Thoracic aorta (tissue), 2 donors: ENCODE measurements around the gene TOGARAM1. TPM values are rescaled to one million over a fixed set of nuclear protein-coding genes. Genes with fewer than 3 reads are reported as not detected.

ENCODE experiments used
- ATAC-seq: fragments of 150-250 bp; one replicate; pipeline ENCODE4 v1.8.0; 2017; ENCODE audit warnings: low read depth; ENCODE audit not compliant: insufficient number of reproducible peaks, low FRiP score
- DNase-seq: peaks from one replicate; pipeline ENCODE4 v3.0.0-alpha.2; 2020; ENCODE audit warnings: low spot score
- H3K27ac ChIP-seq, 2 donors: fragments of 200-600 bp; sonication (generic); 1 replicate in 1 of 2; 2 replicates in 1 of 2; pipeline ENCODE4 v1.5.1; 2016; ENCODE audit warnings: mild to moderate bottlenecking in 2 of 2, moderate library complexity in 2 of 2
- H3K27me3 ChIP-seq: fragments of 200-600 bp; sonication (generic); replicated peaks from 2 replicates; pipeline ENCODE4 v1.6.0; 2016; ENCODE audit warnings: mild to moderate bottlenecking; ENCODE audit not compliant: insufficient read depth
- H3K36me3 ChIP-seq: fragments of 200-600 bp; sonication (generic); one replicate; pipeline ENCODE4 v1.5.1; 2016
- H3K4me1 ChIP-seq, 2 donors: fragments of 200-600 bp; sonication (generic); 1 replicate in 1 of 2; 2 replicates in 1 of 2; pipeline versions ENCODE4 v1.5.1 to v1.6.0; 2016; ENCODE audit warnings: low read depth in 2 of 2, mild to moderate bottlenecking in 1 of 2; ENCODE audit not compliant: control insufficient read depth in 1 of 2
- H3K4me3 ChIP-seq: fragments of 200-600 bp; sonication (generic); 2 replicates; pipeline ENCODE4 v1.5.1; 2016; ENCODE audit warnings: mild to moderate bottlenecking
- H3K9me3 ChIP-seq: fragments of 200-600 bp; sonication (generic); 2 replicates; pipeline ENCODE4 v1.5.1; 2016
- CTCF ChIP-seq: fragments of 200-600 bp; sonication (generic); IDR thresholded peaks from one replicate; pipeline ENCODE4 v1.5.1; 2019; ENCODE audit warnings: antibody characterized with exemption
- total RNA-seq, 2 donors: library from RNA; depleted of rRNA; stranded (reverse); fragments of >200 nt; gene quantifications; one replicate each; pipeline versions ENCODE4 v1.1.0 to v1.2.3, GENCODE V29; 2016

The TOGARAM1 gene, protein sequence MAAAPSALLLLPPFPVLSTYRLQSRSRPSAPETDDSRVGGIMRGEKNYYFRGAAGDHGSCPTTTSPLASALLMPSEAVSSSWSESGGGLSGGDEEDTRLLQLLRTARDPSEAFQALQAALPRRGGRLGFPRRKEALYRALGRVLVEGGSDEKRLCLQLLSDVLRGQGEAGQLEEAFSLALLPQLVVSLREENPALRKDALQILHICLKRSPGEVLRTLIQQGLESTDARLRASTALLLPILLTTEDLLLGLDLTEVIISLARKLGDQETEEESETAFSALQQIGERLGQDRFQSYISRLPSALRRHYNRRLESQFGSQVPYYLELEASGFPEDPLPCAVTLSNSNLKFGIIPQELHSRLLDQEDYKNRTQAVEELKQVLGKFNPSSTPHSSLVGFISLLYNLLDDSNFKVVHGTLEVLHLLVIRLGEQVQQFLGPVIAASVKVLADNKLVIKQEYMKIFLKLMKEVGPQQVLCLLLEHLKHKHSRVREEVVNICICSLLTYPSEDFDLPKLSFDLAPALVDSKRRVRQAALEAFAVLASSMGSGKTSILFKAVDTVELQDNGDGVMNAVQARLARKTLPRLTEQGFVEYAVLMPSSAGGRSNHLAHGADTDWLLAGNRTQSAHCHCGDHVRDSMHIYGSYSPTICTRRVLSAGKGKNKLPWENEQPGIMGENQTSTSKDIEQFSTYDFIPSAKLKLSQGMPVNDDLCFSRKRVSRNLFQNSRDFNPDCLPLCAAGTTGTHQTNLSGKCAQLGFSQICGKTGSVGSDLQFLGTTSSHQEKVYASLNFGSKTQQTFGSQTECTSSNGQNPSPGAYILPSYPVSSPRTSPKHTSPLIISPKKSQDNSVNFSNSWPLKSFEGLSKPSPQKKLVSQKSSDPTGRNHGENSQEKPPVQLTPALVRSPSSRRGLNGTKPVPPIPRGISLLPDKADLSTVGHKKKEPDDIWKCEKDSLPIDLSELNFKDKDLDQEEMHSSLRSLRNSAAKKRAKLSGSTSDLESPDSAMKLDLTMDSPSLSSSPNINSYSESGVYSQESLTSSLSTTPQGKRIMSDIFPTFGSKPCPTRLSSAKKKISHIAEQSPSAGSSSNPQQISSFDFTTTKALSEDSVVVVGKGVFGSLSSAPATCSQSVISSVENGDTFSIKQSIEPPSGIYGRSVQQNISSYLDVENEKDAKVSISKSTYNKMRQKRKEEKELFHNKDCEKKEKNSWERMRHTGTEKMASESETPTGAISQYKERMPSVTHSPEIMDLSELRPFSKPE (N-terminal part only)
- 10 to 100 TPM in 1 of 2 donors, 1 to 10 TPM in 1; 8.5 to 32.0 TPM for total RNA-seq

DNA sequence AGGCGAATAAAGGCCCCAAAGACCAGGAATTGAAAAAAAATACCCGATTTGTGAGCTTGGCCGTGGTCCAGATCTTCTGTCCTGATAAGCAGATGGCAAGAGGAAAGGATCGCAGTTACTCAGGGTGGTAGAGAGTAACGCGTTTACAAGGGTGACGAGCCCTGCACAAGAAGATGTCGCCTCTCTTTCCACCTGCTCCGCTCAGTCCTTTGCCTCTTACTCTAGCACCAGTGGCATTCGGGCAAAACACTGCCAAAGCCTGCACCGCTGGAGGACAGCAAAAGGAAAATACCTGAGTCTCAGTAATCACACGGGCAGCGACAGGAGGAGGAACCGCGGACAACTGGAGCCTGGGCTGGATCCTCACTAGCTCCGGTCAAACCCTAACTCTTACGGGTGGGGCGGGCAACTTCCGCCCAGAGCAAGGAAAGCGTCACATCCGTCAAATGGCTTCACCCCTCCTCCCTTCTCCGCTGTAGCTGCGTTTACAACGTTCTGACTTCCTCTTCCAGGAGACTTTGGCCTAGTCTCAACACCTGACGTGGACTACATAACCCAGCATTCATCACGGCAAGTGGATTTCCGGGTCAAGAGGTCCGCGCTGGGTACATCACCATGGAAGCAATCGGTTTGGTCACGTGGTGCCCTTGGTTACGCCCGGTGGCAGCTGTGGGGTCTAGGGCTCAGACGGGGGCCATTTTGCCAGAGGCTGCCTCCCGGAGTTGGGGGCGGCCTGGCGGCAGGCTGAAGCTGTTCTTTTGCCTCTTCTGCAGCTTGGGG, at the start of gene TOGARAM1, which contains the start of gene KLHL28:
TSS of gene TOGARAM1 (plus strand) at position 637 of the 780 bp plus-strand sequence. CDS start 232 bp downstream, outside the sequence.
TSS of gene KLHL28 (minus strand) at position 394 of the 780 bp plus-strand sequence. CDS start 16,019 bp downstream, outside the sequence.
- Histone ChIP-seq H3K4me1 (peaks cover 43 to 44% of the 10 kb centered on the region in 2 donors), H3K27me3 (no peaks in the 10 kb centered on the region), H3K9me3 (no peaks in the 10 kb centered on the region), H3K27ac (peak within 1 kb of the TSS; percentile 84 to 85), H3K36me3 (no peaks in the 10 kb centered on the region), H3K4me3 (peak within 1 kb of the TSS; percentile 83)
- ATAC-seq (peak; percentile 100), DNase-seq (peak; percentile 99)
- TF ChIP-seq CTCF: no peak

DNA sequence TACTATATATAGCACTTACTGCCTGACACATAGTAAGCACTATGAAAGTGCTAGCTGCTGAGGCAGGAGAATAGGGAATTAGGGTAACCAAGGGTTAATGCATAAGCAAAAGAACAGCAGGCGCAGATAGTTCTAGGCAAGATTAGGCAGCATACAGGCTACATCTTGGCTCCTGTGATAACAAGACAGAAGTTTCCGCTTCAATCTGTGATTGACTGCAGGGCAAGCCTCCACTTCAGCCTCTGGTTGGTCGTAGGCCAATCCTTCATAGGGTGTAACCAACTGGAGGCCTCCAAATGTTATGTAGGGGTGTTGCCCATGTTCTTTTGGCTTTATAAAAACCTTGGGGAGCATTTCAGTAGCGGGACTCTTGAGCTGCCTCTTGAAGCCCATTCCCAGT, 47.1 kb upstream of the TOGARAM1 start:
- no peak for ATAC-seq
- no peak for TF ChIP-seq CTCF
- Histone ChIP-seq H3K27ac (no peak overlapping the region), H3K4me1 (peaks cover 0 to 3% of the 10 kb centered on the region in 2 donors), H3K4me3 (no peak overlapping the region), H3K27me3 (no peaks in the 10 kb centered on the region), H3K9me3 (no peaks in the 10 kb centered on the region), H3K36me3 (no peaks in the 10 kb centered on the region)
- DNase-seq: no peak

DNA sequence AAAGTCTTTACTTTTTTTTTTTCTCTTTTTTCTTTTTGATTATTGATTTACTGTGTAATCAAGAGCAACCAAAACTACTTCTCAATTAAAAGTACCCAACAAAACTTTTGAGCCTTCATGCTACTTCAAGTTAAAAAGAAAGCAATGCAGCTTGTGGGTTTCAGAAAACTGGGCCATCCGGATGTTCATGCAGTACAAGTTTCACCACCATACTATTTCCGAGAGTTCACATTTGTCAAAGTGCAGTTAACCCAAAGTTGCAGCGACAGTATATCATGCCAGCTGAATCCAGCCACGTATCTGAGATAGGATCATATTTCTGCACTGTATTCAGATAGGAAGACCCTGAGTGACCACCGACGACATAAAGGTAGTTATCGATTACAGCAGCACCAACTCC, 33.2 kb upstream of the TOGARAM1 start:
- H3K9me3 ChIP-seq: no peaks in the 10 kb centered on the region
- no peaks in the 10 kb centered on the region for H3K27me3 ChIP-seq
- no peak for TF ChIP-seq CTCF
- DNase-seq (no peak), ATAC-seq (no peak)
- peaks cover 3% of the 10 kb centered on the region for H3K36me3 ChIP-seq
- no peak overlapping the region for H3K4me3 ChIP-seq
- H3K27ac ChIP-seq: no peak overlapping the region
- H3K4me1 ChIP-seq: no peaks in the 10 kb centered on the region

DNA sequence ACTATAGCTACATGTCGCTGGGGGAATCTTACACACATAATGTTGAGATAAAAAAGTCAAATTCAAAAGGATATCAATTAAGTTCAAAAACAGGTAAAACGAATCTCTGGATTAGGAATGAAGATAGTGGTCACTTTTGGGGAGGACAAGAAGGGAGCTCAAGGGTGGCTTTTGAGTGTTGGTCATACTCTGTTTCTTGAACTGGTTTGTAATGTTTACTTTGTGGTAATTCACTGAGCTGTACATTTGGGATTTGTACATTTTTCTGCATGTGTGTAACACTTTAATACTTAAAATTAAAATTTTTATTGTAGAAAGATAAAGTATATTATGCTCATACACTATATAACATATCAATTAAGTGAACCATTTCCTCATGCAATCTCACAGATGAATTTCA, 26.8 kb upstream of the TOGARAM1 start:
- no peak for DNase-seq

More for the DNA sequence above, 26.8 kb upstream of the TOGARAM1 start:
- no peaks in the 10 kb centered on the region for H3K27me3 ChIP-seq
- ATAC-seq: no peak
- no peak for TF ChIP-seq CTCF
- no peak overlapping the region for H3K27ac ChIP-seq
- no peak overlapping the region for H3K4me3 ChIP-seq
- H3K4me1 ChIP-seq: no peaks in the 10 kb centered on the region
- H3K36me3 ChIP-seq: peaks cover 2% of the 10 kb centered on the region
- H3K9me3 ChIP-seq: no peaks in the 10 kb centered on the region
